ENCODE data around the gene PTPRD.

PTPRD gene

GRCh38 chr9:10268531-10269485, 344.0 kb downstream of the PTPRD start:
- no peak for DNase-seq (ENCODE audit: low read depth)

GRCh38 chr9:10265153-10265631, 347.6 kb downstream of the PTPRD start:
- DNase-seq (ENCODE audit: low read depth): no peak

- DNase-seq (ENCODE audit: low read depth): no peak
Observed at GRCh38 chr9:10260501-10260900, 352.3 kb downstream of the PTPRD start.

- DNase-seq (ENCODE audit: low read depth): no peak
Observed at GRCh38 chr9:10259668-10260067, 353.1 kb downstream of the PTPRD start.

- no peak for DNase-seq (ENCODE audit: low read depth)
Observed at GRCh38 chr9:10255758-10256157, 357.0 kb downstream of the PTPRD start.

GRCh38 chr9:10254338-10254737, 358.5 kb downstream of the PTPRD start:
- no peak for DNase-seq (ENCODE audit: low read depth)

GRCh38 chr9:10253341-10253740, 359.5 kb downstream of the PTPRD start:
- no peak for DNase-seq (ENCODE audit: low read depth)

- no peak for DNase-seq (ENCODE audit: low read depth)
Observed at GRCh38 chr9:10252174-10252573, 360.6 kb downstream of the PTPRD start.

GRCh38 chr9:10251490-10251889, 361.3 kb downstream of the PTPRD start:
- no peak for DNase-seq (ENCODE audit: low read depth)

- DNase-seq (ENCODE audit: low read depth): no peak
Observed at GRCh38 chr9:10250219-10250618, 362.6 kb downstream of the PTPRD start.

GRCh38 chr9:10248890-10249289, 363.9 kb downstream of the PTPRD start:
- DNase-seq (ENCODE audit: low read depth): no peak

GRCh38 chr9:10242255-10242654, 370.5 kb downstream of the PTPRD start:
- DNase-seq (ENCODE audit: low read depth): no peak

GRCh38 chr9:10238087-10238486, 374.7 kb downstream of the PTPRD start:
- DNase-seq (ENCODE audit: low read depth): no peak

- no peak for DNase-seq (ENCODE audit: low read depth)
Observed at GRCh38 chr9:10237584-10237983, 375.2 kb downstream of the PTPRD start.

GRCh38 chr9:10236161-10236560, 376.6 kb downstream of the PTPRD start:
- DNase-seq (ENCODE audit: low read depth): no peak

- no peak for DNase-seq (ENCODE audit: low read depth)
Observed at GRCh38 chr9:10235376-10235775, 377.4 kb downstream of the PTPRD start.

GRCh38 chr9:10232352-10232930, 380.4 kb downstream of the PTPRD start:
- DNase-seq (ENCODE audit: low read depth): no peak

- no peak for DNase-seq (ENCODE audit: low read depth)
Observed at GRCh38 chr9:10230512-10230911, 382.3 kb downstream of the PTPRD start.

GRCh38 chr9:10228082-10228481, 384.7 kb downstream of the PTPRD start:
- no peak for DNase-seq (ENCODE audit: low read depth)

- DNase-seq (ENCODE audit: low read depth): no peak
Observed at GRCh38 chr9:10226996-10227395, 385.8 kb downstream of the PTPRD start.

GRCh38 chr9:10212702-10213101, 400.1 kb downstream of the PTPRD start:
- DNase-seq (ENCODE audit: low read depth): no peak

- no peak for DNase-seq (ENCODE audit: low read depth)
Observed at GRCh38 chr9:10208691-10209069, 404.1 kb downstream of the PTPRD start.

GRCh38 chr9:10204276-10204675, 408.5 kb downstream of the PTPRD start:
- DNase-seq (ENCODE audit: low read depth): no peak
